Activated T-cell treated with anti-CD3 and anti-CD28 coated beads, Interleukin-2, amount 50 U/mL, for 4 hours (primary cell): Measurements from ENCODE around the gene NFRKB. TPM values are rescaled to one million over a fixed set of nuclear protein-coding genes. Genes with fewer than 3 reads are reported as not detected.

Source experiments
- total RNA-seq, 3 donors: library from RNA; stranded (reverse); gene quantifications; one replicate each; pipeline ENCODE4 v1.2.1, GENCODE V29; 2021

The NFRKB gene
- total RNA-seq, 3 donors from 2014 or later: 30.2 to 42.1 (median 39.0) TPM

Other genes with a start within 250 kb of the NFRKB start
- under 1 TPM; 0.16 to 0.48 (median 0.33) TPM for gene TMEM45B, start 79.7 kb downstream of the NFRKB start, total RNA-seq
- 10 to 100 TPM; 10.1 to 13.9 (median 12.2) TPM for gene PRDM10, start 107.3 kb upstream of the NFRKB start, total RNA-seq
- 10 to 100 TPM; 53.5 to 70.6 (median 60.4) TPM for gene APLP2, start 174.3 kb upstream of the NFRKB start, total RNA-seq